ENCODE measurements around the gene WFIKKN2. TPM values are rescaled to one million over a fixed set of nuclear protein-coding genes. Genes with fewer than 3 reads are reported as not detected.

WFIKKN2 gene
- total RNA-seq, 1 donor from 2014 or later: 0.69 TPM

DNA sequence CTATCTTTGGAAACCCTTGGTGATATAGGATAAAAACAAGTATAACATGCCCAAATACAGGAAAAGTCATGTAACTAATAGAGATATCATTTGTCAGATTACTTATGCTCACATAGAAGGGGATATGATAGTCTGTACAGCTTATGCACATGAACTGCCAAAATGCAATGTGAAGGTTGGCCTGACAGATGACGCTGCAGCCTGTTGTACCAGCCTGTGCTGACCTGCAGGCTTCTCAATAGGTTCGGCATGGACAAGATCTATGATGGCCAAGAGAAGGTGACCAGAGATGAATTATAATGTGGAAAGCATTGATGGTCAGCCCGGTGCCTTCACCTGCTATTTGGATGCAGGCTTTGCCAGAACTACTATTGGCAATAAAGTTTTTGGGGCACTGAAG is 12.7 kb downstream of the WFIKKN2 start:
- intact Hi-C loops (cut with DNase I): loop anchor here (10.0 kb wide), 1 partner anchor 303 kb away; the partner anchor contains the start of gene SPATA20
- DNase-seq: no peak
- Histone ChIP-seq H3K4me1 (peaks cover 9% of the 10 kb centered on the region), H3K4me3 (no peak overlapping the region), H3K36me3 (no peaks in the 10 kb centered on the region), H3K9me3 (no peaks in the 10 kb centered on the region), H3K27ac (no peak overlapping the region), H3K27me3 (no peaks in the 10 kb centered on the region)
- no peak for ATAC-seq
- TF ChIP-seq, protein P1, sequence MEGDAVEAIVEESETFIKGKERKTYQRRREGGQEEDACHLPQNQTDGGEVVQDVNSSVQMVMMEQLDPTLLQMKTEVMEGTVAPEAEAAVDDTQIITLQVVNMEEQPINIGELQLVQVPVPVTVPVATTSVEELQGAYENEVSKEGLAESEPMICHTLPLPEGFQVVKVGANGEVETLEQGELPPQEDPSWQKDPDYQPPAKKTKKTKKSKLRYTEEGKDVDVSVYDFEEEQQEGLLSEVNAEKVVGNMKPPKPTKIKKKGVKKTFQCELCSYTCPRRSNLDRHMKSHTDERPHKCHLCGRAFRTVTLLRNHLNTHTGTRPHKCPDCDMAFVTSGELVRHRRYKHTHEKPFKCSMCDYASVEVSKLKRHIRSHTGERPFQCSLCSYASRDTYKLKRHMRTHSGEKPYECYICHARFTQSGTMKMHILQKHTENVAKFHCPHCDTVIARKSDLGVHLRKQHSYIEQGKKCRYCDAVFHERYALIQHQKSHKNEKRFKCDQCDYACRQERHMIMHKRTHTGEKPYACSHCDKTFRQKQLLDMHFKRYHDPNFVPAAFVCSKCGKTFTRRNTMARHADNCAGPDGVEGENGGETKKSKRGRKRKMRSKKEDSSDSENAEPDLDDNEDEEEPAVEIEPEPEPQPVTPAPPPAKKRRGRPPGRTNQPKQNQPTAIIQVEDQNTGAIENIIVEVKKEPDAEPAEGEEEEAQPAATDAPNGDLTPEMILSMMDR (IDR thresholded peaks at IDR 0.05): no peak

DNA sequence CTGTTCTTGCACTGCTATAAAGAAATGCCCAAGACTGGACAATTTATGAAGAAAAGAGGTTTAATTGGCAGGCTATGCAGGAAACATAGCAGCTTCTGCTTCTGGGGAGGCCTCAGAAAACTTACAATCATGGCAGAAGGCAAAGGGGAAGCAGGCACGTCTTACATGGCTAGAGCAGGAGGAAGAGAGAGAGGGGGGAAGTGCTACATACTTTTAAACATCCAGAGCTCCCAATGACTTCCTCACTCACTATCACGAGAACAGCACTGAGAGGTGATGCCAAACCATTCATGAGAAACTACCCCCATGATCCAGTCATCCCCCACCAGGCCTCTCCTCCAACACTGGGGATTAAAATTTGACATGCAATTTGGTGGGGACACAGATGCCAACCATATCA is 13.3 kb downstream of the WFIKKN2 start:
- ATAC-seq: no peak
- intact Hi-C loops (cut with DNase I): loop anchor here (10.0 kb wide), 1 partner anchor 304 kb away; the partner anchor contains the start of gene SPATA20
- TF ChIP-seq, protein P1 (IDR thresholded peaks at IDR 0.05): no peak
- Histone ChIP-seq H3K36me3 (no peaks in the 10 kb centered on the region), H3K27me3 (no peaks in the 10 kb centered on the region), H3K27ac (no peak overlapping the region), H3K9me3 (no peaks in the 10 kb centered on the region), H3K4me3 (no peak overlapping the region), H3K4me1 (peaks cover 9% of the 10 kb centered on the region)
- no peak for DNase-seq

DNA sequence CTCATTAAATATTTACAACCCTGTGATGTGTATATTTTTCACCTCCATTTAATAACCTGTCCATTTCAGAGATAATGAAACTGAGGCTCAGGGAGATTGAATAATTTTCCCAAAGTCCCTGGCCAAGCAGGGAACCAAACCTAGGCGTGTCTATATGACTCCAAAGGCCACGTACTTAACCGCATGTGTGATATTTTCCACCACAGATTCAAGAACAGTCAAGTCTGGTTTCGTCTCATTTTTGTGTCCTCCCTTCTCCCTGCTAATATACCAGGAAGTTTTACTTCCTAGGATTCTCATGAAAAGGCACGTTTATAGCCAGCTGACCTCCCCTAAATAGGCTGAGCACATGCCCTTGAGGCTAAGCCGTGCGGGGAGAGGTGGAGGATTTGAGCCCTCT is 15.3 kb downstream of the WFIKKN2 start:
- TF ChIP-seq, protein P1 (IDR thresholded peaks at IDR 0.05): no peak
- ATAC-seq (no peak), DNase-seq (no peak)
- intact Hi-C loops (cut with DNase I): loop anchor here (5.0 kb wide), 1 partner anchor 97 kb away; no protein-coding TSS in a partner anchor
- H3K4me1 ChIP-seq: peaks cover 17% of the 10 kb centered on the region
- H3K4me3 ChIP-seq: no peak overlapping the region
- H3K27me3 ChIP-seq: no peaks in the 10 kb centered on the region
- no peaks in the 10 kb centered on the region for H3K36me3 ChIP-seq
- H3K27ac ChIP-seq: no peak overlapping the region
- H3K9me3 ChIP-seq: no peaks in the 10 kb centered on the region

DNA sequence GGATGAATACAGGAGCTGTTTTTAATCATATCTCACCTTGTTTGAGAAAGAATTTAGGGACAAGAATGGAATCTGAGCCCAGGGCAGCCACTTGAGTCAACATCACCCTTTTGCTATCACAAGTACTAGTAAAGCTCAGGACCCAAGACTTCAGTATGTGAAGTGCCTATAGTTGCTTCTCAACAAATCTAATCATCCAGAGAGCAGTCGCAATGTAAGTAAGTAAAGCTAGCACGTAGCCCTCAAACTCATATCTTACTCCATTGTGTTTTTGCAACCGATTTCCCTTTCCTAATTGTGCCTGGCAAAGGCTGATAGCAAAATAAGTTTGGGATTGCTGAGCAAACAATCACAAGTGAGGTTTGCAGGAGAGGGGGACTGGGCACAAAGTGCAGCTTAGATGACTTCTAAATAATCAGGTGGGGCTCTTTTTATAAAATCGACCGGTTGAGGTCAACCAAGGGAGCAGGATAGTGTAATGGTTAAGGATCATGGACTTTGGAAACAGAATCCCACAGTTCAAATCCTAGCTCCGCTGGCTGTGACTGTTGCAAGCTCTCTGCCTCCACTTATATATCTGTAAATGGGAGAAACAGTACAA is 17.7 kb downstream of the WFIKKN2 start:
- ATAC-seq (no peak), DNase-seq (no peak)
- intact Hi-C loops (cut with DNase I): loop anchor here (5.0 kb wide), 1 partner anchor 94 kb away; no protein-coding TSS in a partner anchor
- no peak overlapping the region for H3K4me3 ChIP-seq
- H3K9me3 ChIP-seq: no peaks in the 10 kb centered on the region
- H3K36me3 ChIP-seq: no peaks in the 10 kb centered on the region
- peaks cover 17% of the 10 kb centered on the region for H3K4me1 ChIP-seq
- TF ChIP-seq, protein P1 (IDR thresholded peaks at IDR 0.05): no peak
- H3K27ac ChIP-seq: peak overlapping the region; percentile 28
- no peaks in the 10 kb centered on the region for H3K27me3 ChIP-seq

DNA sequence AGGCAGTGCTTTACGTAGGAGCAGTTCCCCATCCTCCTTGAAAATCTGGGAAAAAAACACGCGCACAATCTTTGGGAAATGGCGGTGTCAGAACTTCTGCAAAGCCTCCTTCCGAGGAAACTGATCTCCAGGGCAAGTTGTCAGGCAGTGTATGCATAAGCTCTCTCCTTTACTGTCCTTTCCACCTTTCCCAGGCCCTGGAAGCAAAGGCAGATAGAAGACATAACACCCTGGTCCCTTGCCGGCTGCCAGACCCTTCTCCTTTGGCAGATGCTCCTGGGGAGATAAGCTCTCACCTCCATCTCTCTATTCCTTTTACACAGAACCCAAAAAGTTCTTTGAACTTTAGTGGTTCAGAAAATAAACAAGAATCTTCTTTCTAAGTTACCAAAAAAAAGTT is 18.4 kb downstream of the WFIKKN2 start:
- Histone ChIP-seq H3K27me3 (no peaks in the 10 kb centered on the region), H3K27ac (no peak overlapping the region), H3K36me3 (no peaks in the 10 kb centered on the region), H3K9me3 (no peaks in the 10 kb centered on the region), H3K4me3 (no peak overlapping the region), H3K4me1 (peaks cover 17% of the 10 kb centered on the region)
- TF ChIP-seq, protein P1 (IDR thresholded peaks at IDR 0.05): no peak
- ATAC-seq: no peak
- intact Hi-C loops (cut with DNase I): loop anchor here (5.0 kb wide), 1 partner anchor 94 kb away; no protein-coding TSS in a partner anchor
- no peak for DNase-seq

Data from upper lobe of right lung (tissue), 1 donor.